Activated CD4-positive, CD25-positive, alpha-beta regulatory T cell treated with anti-CD3 and anti-CD28 coated beads, Interleukin-2, amount 50 U/mL, for 16 hours (primary cell): Measurements from ENCODE around the gene FAM171A1.

Source experiments
- DNase-seq: peaks from one replicate; pipeline ENCODE4 v3.0.0-alpha.2; 2020; ENCODE audit warnings: low read depth, low spot score

FAM171A1 gene

DNA sequence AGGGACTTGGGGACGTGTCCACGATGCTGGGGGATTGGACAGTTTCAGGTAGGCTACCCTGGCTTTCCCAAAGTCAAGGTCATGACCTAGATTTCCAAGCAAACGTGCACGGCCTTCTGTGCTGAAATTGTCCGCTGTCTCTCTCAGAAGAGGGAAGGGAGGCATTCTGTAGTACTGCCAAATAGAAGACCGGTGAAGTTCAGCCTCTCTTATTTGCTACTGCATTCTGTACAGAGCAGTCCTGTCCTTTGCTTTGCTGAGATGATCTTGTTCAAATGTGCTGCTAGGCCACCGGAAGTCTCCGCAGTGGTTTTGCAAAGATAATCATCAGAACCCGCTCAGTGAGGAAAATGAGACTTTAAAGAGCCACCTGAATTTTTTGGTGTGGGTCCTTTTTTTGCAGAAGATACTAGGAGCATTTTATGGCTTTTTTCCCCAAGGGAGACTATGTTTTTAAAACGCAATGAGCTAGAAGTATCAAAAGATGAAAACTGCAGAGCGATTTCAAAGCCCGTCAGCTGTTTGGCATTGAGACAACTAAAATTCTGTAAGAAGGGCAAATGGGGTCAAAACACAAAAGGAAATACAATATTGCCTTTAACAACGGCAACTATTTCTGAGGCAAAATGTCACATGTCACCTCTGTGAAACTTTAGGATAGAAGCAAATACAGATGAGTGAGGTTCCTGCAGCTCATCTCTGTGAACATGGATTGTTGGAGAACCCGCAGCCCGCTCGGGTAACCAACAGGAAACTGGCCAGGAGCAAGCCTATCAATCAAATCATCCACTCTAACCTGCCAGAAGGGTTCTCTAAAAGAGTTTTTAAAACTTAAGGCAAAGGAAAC lies 201.3 kb downstream of the FAM171A1 start:
- DNase-seq, result peak; percentile 36

DNA sequence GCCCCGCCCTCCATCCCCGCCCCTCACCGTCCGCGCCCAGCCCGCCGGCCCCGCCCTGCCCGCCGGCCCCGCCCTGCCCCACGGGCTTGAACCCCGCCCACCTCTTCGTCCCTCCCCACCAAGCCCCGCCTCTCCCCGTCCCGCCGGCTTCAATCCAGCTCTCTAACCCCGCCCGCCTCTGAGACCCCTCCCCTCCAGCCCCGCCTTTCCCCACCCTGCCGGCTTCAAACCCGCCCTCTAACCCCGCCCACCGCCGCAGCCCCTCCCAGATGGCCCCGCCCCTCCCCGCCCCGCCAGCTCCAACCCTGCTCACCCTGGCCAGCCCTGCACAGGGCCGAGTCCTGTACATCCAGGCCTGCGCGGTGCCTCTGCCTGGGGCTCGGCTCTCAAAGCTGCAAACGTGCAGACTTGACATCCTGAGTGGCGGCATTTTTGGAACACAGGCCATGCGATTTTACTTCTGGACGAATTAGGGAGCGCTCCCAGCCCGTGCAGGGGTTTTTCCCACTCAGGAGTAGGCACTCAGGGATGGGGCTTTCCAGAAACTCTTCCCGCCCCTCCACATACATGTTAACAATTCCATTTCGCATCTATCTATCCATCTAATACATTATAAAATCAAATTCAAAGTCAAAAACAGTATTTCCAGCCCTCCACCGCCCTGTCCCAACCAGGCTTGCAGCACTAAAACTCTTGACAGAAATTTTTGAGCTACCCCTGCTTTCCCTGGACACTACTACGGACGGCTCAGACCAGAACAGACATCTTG lies 202.1 kb downstream of the FAM171A1 start:
- peak; percentile 92 for DNase-seq

DNA sequence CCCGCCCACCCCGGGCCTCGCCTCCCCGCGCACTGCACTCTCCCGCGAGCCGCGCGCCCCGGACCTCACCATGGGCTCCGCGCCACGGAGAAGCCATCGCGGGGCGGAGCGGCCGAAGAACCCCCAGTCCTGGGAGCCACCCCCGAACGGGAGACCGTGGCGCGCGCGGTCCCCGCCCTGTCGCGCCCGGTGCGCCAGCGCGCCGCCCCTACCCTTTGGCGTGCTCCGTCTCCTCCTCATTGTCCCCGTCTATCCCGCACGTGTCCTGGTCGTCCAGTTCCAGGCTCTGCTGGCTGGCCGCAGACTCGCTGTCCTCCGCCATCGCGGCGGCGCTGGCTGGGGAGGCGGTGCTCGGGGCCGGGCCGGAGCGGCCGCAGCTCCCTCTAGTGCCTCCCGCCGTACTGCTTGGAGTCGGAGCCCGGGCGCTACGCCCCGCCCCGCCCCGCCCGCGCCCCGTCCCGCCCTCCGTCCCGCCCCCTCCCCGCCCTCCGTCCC lies 202.8 kb downstream of the FAM171A1 start, which contains the start of gene NMT2:
Gene NMT2 (minus strand): TSS at position 403 of the 495 bp plus-strand sequence. CDS start 81 bp downstream, at position 322.
- DNase-seq, result no peak

DNA sequence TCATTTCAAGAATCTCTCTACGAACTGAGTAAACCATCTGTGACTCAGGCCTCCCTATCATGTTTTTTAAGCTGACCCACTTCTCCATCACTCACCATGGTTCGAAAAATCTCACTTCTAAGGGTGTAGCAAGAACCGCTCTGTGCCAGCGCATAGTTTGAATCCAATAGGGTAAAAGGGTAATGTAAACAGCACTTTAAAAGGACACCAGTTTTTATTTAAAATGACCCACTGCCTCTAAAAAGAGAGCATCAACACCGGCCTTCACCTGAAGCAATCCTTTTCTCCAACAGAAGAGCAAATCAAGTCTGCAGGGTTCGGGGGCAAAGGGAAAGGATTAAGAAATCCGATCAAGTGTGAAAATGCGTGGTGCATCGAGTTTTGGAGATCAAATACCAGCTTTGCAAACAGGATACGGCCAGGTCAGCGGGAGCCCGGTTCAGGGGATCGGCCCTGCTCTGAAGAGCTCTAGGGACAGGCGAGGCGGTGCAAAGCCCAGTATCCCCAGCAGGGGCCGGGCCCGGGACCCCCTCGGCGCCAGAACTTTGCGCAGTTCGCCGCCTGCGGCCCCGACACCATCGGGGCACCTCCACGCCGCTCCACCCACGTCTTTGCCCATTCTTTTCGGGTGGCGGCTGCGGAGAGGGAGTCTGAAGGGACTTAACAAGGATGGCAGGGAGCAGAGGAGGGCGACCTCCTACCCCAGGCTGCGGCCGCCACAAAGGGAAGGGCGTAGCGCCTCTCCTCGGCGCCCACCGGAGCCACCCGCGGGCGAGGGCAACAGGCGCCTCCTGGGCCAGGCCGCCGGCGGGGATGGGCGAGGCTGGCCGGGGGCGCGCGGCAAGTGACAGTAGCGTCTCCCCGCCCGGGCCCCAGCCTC lies 203.4 kb downstream of the FAM171A1 start:
- DNase-seq, result no peak

DNA sequence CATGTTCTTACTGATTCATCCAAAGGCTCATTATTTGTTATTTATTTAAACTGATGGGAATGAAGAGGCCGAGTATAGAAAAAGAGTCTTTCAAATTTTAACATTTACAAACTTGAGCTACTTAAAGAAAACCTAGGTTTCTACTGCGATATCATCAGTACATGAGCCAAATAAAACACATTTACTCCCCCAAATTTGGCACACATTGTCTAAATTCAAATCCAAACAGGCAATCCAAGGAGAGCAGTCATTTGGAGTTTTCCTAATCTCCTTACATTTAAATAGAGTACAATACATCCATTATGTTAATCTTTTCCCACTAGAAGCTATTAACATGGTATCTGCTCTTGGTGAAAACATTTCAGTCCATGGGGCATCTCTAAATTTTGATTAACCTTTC lies 204.8 kb downstream of the FAM171A1 start:
- DNase-seq, result no peak

DNA sequence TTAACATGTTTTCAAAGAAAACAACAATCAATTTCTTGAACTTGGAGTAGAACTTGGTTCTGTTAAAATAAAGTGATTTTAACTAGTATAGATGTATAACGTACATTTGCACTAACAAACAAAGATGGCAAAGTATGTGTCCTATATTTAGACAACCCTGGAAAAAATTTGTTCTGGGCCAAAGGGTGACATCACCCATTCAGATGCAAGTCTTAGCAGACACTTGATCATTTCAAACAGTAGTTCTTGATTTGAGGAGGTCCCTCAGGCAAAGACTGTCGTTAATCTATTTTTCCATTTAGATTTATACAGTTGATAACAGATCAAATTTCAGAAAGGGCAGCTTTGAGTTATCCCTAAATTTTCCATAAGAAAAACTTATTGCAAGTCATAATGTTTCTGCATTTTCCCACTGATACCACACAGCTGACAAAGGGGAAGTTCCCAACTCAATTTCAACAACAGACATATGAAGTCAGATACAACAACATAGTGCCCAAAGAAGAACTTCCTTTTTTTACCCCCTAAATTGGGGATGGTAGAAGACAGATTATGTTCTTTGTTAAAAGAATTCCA lies 207.7 kb downstream of the FAM171A1 start:
- no peak for DNase-seq
